Ishikawa (cell line): ENCODE measurements around the gene FAM237B.

Experiments
- CEBPB ChIP-seq: IDR thresholded peaks from 2 replicates; pipeline ENCODE4 v1.6.1; 2012
- CREB1 ChIP-seq: IDR thresholded peaks from 2 replicates; pipeline ENCODE4 v1.6.1; 2012; ENCODE audit warnings: low read depth
- EP300 ChIP-seq: IDR thresholded peaks from 2 replicates; pipeline ENCODE4 v1.6.1; 2012; ENCODE audit warnings: borderline replicate concordance
- RAD21 ChIP-seq: IDR thresholded peaks from 2 replicates; pipeline ENCODE4 v1.6.1; 2012; ENCODE audit warnings: low read depth
- TAF1 ChIP-seq: IDR thresholded peaks from 2 replicates; pipeline ENCODE4 v1.6.1; 2012; ENCODE audit warnings: low read depth, mild to moderate bottlenecking
- TEAD4 ChIP-seq: IDR thresholded peaks from 2 replicates; pipeline ENCODE4 v1.6.1; 2012
- TF ChIP-seq, protein P1 (sequence below): IDR thresholded peaks from 2 replicates; pipeline ENCODE4 v1.6.1; 2012

DNA sequence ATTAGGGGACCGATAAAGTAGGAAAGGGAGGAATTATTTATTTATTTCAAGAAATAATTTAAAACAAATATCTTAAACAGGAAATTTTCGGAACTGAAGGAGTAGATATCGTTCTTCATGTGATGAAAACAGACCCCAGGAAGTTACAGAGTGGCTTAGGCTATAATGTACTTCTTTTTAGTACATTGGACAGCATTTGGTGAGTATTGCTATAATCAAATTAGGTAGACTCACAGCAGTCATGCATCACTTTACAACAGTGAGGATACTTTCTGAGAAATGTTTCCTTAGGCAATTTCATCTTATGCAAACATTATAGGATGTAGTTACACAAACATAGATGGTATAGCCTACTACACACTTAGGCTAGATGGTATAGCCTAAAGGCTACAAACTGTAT, 33.0 kb downstream of the FAM237B start:
- TF ChIP-seq TAF1 (no peak), CREB1 (no peak), CEBPB (no peak), EP300 (no peak), RAD21 (no peak), TEAD4 (no peak)
- TF ChIP-seq, protein P1, sequence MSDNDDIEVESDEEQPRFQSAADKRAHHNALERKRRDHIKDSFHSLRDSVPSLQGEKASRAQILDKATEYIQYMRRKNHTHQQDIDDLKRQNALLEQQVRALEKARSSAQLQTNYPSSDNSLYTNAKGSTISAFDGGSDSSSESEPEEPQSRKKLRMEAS: no peak
